Epithelial cell of proximal tubule (primary cell): Measurements from ENCODE around the gene RPS6KA2. TPM values are rescaled to one million over a fixed set of nuclear protein-coding genes. Genes with fewer than 3 reads are reported as not detected.

Experiments used
- DNase-seq: peaks from one replicate; pipeline ENCODE4 v3.0.0-alpha.2; 2011; ENCODE audit warnings: low read depth
- H3K4me3 ChIP-seq: 2 replicates; pipeline ENCODE4 v1.5.1; 2011; ENCODE audit warnings: low read depth, mild to moderate bottlenecking, low read length
- total RNA-seq: library from RNA; depleted of rRNA; stranded (reverse); fragments of >200 nt; gene quantifications from 2 replicates; pipeline ENCODE4 v1.2.3, GENCODE V29; 2015
- TF ChIP-seq, protein P1 (sequence below): conservative IDR thresholded peaks from 2 replicates; pipeline ENCODE4 v1.5.1; 2012; ENCODE audit warnings: low read depth, mild to moderate bottlenecking, low read length

RPS6KA2 gene
- total RNA-seq, 1 donor from 2014 or later, result 20.8 TPM

- TF ChIP-seq, protein P1, sequence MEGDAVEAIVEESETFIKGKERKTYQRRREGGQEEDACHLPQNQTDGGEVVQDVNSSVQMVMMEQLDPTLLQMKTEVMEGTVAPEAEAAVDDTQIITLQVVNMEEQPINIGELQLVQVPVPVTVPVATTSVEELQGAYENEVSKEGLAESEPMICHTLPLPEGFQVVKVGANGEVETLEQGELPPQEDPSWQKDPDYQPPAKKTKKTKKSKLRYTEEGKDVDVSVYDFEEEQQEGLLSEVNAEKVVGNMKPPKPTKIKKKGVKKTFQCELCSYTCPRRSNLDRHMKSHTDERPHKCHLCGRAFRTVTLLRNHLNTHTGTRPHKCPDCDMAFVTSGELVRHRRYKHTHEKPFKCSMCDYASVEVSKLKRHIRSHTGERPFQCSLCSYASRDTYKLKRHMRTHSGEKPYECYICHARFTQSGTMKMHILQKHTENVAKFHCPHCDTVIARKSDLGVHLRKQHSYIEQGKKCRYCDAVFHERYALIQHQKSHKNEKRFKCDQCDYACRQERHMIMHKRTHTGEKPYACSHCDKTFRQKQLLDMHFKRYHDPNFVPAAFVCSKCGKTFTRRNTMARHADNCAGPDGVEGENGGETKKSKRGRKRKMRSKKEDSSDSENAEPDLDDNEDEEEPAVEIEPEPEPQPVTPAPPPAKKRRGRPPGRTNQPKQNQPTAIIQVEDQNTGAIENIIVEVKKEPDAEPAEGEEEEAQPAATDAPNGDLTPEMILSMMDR, result no peak
- DNase-seq, result no peak
- H3K4me3 ChIP-seq, result no peak overlapping the region
These were observed 131.3 kb downstream of the RPS6KA2 start for GRCh38 chr6:166495487-166496314.

GRCh38 chr6:166494757-166495486, 132.1 kb downstream of the RPS6KA2 start:
- no peak overlapping the region for H3K4me3 ChIP-seq
- no peak for DNase-seq
- TF ChIP-seq, protein P1, result no peak

- DNase-seq, result no peak
- H3K4me3 ChIP-seq, result no peak overlapping the region
- TF ChIP-seq, protein P1, result no peak
These were observed 133.0 kb downstream of the RPS6KA2 start for GRCh38 chr6:166494101-166494441.

GRCh38 chr6:166493427-166494100, 133.5 kb downstream of the RPS6KA2 start:
- TF ChIP-seq, protein P1, result no peak
- DNase-seq, result no peak
- H3K4me3 ChIP-seq, result no peak overlapping the region

- no peak for DNase-seq
- TF ChIP-seq, protein P1, result no peak
- H3K4me3 ChIP-seq, result no peak overlapping the region
These were observed 134.8 kb downstream of the RPS6KA2 start for GRCh38 chr6:166492092-166492741.

- TF ChIP-seq, protein P1, result no peak
- H3K4me3 ChIP-seq, result no peak overlapping the region
- no peak for DNase-seq
These were observed 136.2 kb downstream of the RPS6KA2 start for GRCh38 chr6:166490671-166491500.
